ENCODE measurements around the gene ANKRD33. TPM values are rescaled to one million over a fixed set of nuclear protein-coding genes. Genes with fewer than 3 reads are reported as not detected.

ANKRD33 gene
- total RNA-seq, 1 experiment from 2014 or later: not detected

DNA sequence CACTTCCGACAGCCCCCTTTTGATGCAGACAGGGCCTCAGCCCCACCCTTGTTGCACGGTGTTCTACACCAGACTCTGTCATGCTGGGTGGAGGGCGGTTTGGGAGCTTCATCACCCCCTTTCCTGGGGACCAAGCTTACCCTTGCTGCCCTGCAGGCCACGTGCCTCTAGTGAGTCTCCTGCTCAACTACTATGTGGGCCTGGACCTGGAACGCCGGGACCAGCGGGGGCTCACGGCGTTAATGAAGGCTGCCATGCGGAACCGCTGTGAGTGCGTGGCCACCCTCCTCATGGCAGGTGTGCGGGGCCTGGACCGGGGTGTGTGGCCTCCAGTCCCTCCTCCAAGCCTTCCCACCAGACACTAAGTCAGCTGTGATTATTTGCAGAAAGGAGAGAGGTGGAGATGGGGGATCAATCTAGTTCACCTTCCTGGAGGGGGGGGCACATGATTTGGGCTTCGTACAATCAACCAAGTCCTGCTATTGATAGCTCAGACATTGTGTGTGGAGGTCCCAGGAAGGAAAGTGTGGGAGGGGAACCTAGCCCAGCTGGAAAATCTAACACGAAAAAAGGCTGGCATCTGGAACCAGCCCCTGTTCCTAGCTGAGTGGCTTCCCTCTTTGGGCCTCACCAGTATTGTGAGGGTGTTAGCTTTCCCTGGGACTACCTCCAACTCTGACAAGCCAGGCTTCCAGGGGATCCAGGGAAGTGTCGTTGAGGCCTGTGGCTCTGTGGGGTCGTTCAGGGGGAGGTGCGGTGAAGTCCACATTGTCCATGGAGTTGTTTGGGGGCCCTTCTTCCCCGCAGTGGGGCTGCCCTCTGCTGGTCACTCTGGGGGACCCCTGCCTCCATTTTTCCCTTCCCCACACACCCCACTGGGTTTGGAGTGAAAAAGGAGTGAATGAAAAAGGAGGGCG lies 1.6 kb downstream of the ANKRD33 start:
- POLR2A ChIA-PET (ENCODE audit: unreplicated experiment): no interaction called here
- Histone ChIP-seq H3K36me3 (ENCODE audit: low read depth, low read length) (no peaks in the 10 kb centered on the region), H3K4me3 (ENCODE audit: low read length) (no peak overlapping the region), H3K79me2 (ENCODE audit: low read length) (no peaks in the 10 kb centered on the region), H3K9me2 (replicated peaks; ENCODE audit: low read length) (no peaks in the 10 kb centered on the region), H3K27ac (ENCODE audit: low read length) (no peak overlapping the region), H3K9me3 (ENCODE audit: low read length) (0 out of 2 replicates have a peak, but pooled peaks cover 6% of the 10 kb centered on the region), H3F3A (ENCODE audit: low read length, unreplicated experiment) (no peaks in the 10 kb centered on the region), H3K9ac (ENCODE audit: low read length) (no peak overlapping the region), H3K4me2 (ENCODE audit: low read length) (no peak overlapping the region), H3K4me1 (ENCODE audit: insufficient read depth, low read length) (peaks cover 7% of the 10 kb centered on the region; the same call in 1 of the 2 replicates), H3K27me3 (ENCODE audit: low read length) (no peaks in the 10 kb centered on the region), H4K20me1 (ENCODE audit: low read length) (no peaks in the 10 kb centered on the region), H2AFZ (ENCODE audit: low read length) (no peak overlapping the region)
- TF ChIP-seq EZH2phosphoT487 (IDR thresholded peaks at IDR 0.05; ENCODE audit: borderline replicate concordance, low read length): no peak
- TF ChIP-seq EZH2 (IDR thresholded peaks at IDR 0.05; ENCODE audit: low read length, unreplicated experiment): no peak
- TF ChIP-seq, protein P1, sequence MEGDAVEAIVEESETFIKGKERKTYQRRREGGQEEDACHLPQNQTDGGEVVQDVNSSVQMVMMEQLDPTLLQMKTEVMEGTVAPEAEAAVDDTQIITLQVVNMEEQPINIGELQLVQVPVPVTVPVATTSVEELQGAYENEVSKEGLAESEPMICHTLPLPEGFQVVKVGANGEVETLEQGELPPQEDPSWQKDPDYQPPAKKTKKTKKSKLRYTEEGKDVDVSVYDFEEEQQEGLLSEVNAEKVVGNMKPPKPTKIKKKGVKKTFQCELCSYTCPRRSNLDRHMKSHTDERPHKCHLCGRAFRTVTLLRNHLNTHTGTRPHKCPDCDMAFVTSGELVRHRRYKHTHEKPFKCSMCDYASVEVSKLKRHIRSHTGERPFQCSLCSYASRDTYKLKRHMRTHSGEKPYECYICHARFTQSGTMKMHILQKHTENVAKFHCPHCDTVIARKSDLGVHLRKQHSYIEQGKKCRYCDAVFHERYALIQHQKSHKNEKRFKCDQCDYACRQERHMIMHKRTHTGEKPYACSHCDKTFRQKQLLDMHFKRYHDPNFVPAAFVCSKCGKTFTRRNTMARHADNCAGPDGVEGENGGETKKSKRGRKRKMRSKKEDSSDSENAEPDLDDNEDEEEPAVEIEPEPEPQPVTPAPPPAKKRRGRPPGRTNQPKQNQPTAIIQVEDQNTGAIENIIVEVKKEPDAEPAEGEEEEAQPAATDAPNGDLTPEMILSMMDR (conservative IDR thresholded peaks at IDR 0.05; ENCODE audit: low read depth, low read length): peak; percentile 40; the same call in 1 of the 2 replicates
- CTCF ChIA-PET: no interaction called here
- DNase-seq (no peak), ATAC-seq (no peak)
- intact Hi-C loops (cut with micrococcal nuclease): loop anchor here (2.0 kb wide), 1 partner anchor 133 kb away; no protein-coding TSS in a partner anchor
- no TSS peak for BruUV-seq (replicated peaks)

DNA sequence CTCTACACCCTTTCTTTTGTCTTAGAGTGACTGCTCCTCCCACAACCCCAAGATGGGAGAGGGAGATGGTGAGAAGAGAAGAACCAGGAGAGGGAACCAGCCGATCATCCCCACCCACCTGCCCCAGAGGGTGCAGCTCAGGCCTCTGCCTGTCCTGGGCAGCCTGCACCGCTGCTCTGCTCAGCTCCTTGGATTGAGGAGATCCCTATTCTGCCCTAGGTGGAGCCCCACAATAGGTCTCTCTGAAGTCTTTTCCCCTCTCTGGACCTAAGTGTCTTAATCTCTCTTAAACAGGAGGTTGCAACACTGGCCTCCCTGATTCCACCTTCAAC lies 2.2 kb downstream of the ANKRD33 start:
- BruUV-seq (replicated peaks): no TSS peak
- intact Hi-C loops (cut with micrococcal nuclease): loop anchor here (2.0 kb wide), 1 partner anchor 133 kb away; no protein-coding TSS in a partner anchor

More for the DNA sequence above, 2.2 kb downstream of the ANKRD33 start:
- no peaks in the 10 kb centered on the region for H3K27me3 ChIP-seq (ENCODE audit: low read length)
- no peak overlapping the region for H3K4me3 ChIP-seq (ENCODE audit: low read length)
- H4K20me1 ChIP-seq (ENCODE audit: low read length): no peaks in the 10 kb centered on the region
- H3K27ac ChIP-seq (ENCODE audit: low read length): no peak overlapping the region
- H3K9me3 ChIP-seq (ENCODE audit: low read length): 0 out of 2 replicates have a peak, but pooled peaks cover 2% of the 10 kb centered on the region
- no peak overlapping the region for H2AFZ ChIP-seq (ENCODE audit: low read length)
- DNase-seq (no peak), ATAC-seq (no peak)
- ChIA-PET CTCF (no interaction called here), POLR2A (ENCODE audit: unreplicated experiment) (no interaction called here)
- H3K9me2 ChIP-seq (replicated peaks; ENCODE audit: low read length): no peaks in the 10 kb centered on the region
- H3K9ac ChIP-seq (ENCODE audit: low read length): no peak overlapping the region
- H3F3A ChIP-seq (ENCODE audit: low read length, unreplicated experiment): no peaks in the 10 kb centered on the region
- H3K36me3 ChIP-seq (ENCODE audit: low read depth, low read length): no peaks in the 10 kb centered on the region
- TF ChIP-seq EZH2phosphoT487 (IDR thresholded peaks at IDR 0.05; ENCODE audit: borderline replicate concordance, low read length): no peak
- TF ChIP-seq EZH2 (IDR thresholded peaks at IDR 0.05; ENCODE audit: low read length, unreplicated experiment): no peak
- TF ChIP-seq, protein P1 (conservative IDR thresholded peaks at IDR 0.05; ENCODE audit: low read depth, low read length): 0 out of 2 replicates have a peak, but pooled peaks have one; percentile 2
- no peak overlapping the region for H3K4me2 ChIP-seq (ENCODE audit: low read length)
- peaks cover 7% of the 10 kb centered on the region; the same call in 1 of the 2 replicates for H3K4me1 ChIP-seq (ENCODE audit: insufficient read depth, low read length)
- H3K79me2 ChIP-seq (ENCODE audit: low read length): no peaks in the 10 kb centered on the region
